Esophagus (tissue), 2 donors: ENCODE data around the gene RMC1. TPM values are rescaled to one million over a fixed set of nuclear protein-coding genes. Genes with fewer than 3 reads are reported as not detected.

Experiments used
- H3K27ac ChIP-seq, 2 donors: one replicate each; pipeline ENCODE4 v1.5.1; 2013; ENCODE audit warnings: low read depth in 2 of 2, mild to moderate bottlenecking in 2 of 2, inconsistent platforms in 1 of 2, low read length in 1 of 2, moderate library complexity in 1 of 2
- H3K27me3 ChIP-seq, 2 donors: one replicate each; pipeline ENCODE4 v1.6.1; 2013; ENCODE audit warnings: low read length in 2 of 2, control low read depth in 1 of 2, mild to moderate bottlenecking in 1 of 2; ENCODE audit not compliant: insufficient read depth in 2 of 2, control insufficient read depth in 1 of 2
- H3K36me3 ChIP-seq, 2 donors: one replicate each; pipeline ENCODE4 v1.6.1; 2013; ENCODE audit warnings: low read length in 1 of 2; ENCODE audit not compliant: control insufficient read depth in 2 of 2, insufficient read depth in 2 of 2
- H3K4me1 ChIP-seq, 2 donors: one replicate each; pipeline ENCODE4 v1.6.1; 2013; ENCODE audit warnings: low read length in 1 of 2; ENCODE audit not compliant: control insufficient read depth in 2 of 2, insufficient read depth in 2 of 2
- H3K4me3 ChIP-seq, 2 donors: one replicate each; pipeline ENCODE4 v1.5.1; 2013; ENCODE audit warnings: low read length in 2 of 2, mild to moderate bottlenecking in 2 of 2, low read depth in 1 of 2, moderate library complexity in 1 of 2
- H3K9me3 ChIP-seq, 2 donors: one replicate each; pipeline ENCODE4 v1.6.1; 2013; ENCODE audit warnings: mild to moderate bottlenecking in 2 of 2, low read depth in 1 of 2, low read length in 1 of 2, moderate library complexity in 1 of 2; ENCODE audit not compliant: control insufficient read depth in 2 of 2, insufficient read depth in 1 of 2
- WGBS, 2 donors: extraction: QIAGEN DNeasy Blood & Tissue Kit; methylation state at CpG; one replicate each; pipeline ENCODE4 v1.1.7; 2013; 5-methylcytosine and 5-hydroxymethylcytosine counted together
- polyA plus RNA-seq, 2 donors: library from polyadenylated mRNA; stranded (reverse); fragments of 200-250 nt; gene quantifications; one replicate each; pipeline ENCODE4 v1.2.3, GENCODE V29; 2013
- donor health status: healthy with polysubstance abuse.
- donor health status: Bipolar disorder and iron deficiency.

The RMC1 gene
- polyA plus RNA-seq, 2 donors, result 19.4 to 27.4 TPM

GRCh38 chr18:23528580-23529472, 25.5 kb downstream of the RMC1 start:
- H3K9me3 ChIP-seq, result no peaks in the 10 kb centered on the region
- no peaks in the 10 kb centered on the region for H3K4me1 ChIP-seq
- peaks cover 17 to 46% of the 10 kb centered on the region in 2 donors for H3K36me3 ChIP-seq
- no peak overlapping the region for H3K4me3 ChIP-seq
- WGBS, 2 donors, result 84 to 85% methylated on average over 20 of the region's 20 CpGs
- no peaks in the 10 kb centered on the region for H3K27me3 ChIP-seq
- peak overlapping the region in 1 of 2 donors; percentile 62 for H3K27ac ChIP-seq

GRCh38 chr18:23529604-23530003, 26.3 kb downstream of the RMC1 start:
- WGBS, 2 donors, result 71% methylated on average over 3 of the region's 3 CpGs
- Histone ChIP-seq H3K27me3 (no peaks in the 10 kb centered on the region), H3K27ac (no peak overlapping the region), H3K4me1 (no peaks in the 10 kb centered on the region), H3K9me3 (no peaks in the 10 kb centered on the region), H3K4me3 (no peak overlapping the region), H3K36me3 (peaks cover 17 to 47% of the 10 kb centered on the region in 2 donors)

DNA sequence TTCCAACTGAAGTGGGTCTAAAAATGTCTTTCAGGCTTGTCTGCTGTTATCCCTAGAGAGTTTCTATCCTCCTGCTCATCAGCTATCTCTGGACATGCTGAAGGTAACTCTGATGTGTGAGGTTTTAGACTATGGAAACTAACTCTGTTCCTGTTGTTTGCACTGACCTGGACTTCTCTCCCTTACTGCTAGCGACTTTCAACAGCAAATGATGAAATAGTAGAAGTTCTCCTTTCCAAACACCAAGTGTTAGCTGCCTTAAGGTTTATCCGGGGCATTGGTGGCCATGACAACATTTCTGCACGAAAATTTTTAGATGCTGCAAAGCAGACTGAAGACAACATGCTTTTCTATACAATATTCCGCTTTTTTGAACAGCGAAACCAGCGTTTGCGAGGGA, 26.9 kb downstream of the RMC1 start:
- Histone ChIP-seq H3K36me3 (peaks cover 20 to 52% of the 10 kb centered on the region in 2 donors), H3K9me3 (no peaks in the 10 kb centered on the region), H3K27ac (no peak overlapping the region), H3K4me1 (no peaks in the 10 kb centered on the region), H3K27me3 (no peaks in the 10 kb centered on the region), H3K4me3 (no peak overlapping the region)
- WGBS, 2 donors, result 86 to 89% methylated on average over 7 of the region's 7 CpGs

DNA sequence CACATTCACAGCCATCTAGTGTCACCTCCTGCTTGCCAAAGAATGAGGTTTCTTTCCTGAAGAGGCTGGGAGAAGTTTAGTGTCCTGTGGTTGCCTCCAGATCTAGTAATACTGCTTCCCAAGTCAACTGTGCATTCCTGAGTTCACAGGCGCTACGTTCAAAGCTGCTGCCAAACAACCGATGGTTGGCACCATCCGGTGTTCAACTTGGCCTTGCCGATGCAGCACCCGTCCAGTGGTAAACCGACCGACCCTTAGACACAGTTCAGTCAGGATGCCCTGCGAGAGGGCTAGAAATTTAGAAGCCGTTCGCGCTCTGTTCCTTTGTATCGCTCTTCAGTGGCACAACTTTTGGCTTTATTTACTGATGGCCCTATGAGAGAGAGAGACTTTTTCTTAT, 28.6 kb downstream of the RMC1 start:
- Histone ChIP-seq H3K4me3 (no peak overlapping the region), H3K27me3 (no peaks in the 10 kb centered on the region), H3K9me3 (no peaks in the 10 kb centered on the region), H3K27ac (no peak overlapping the region), H3K36me3 (peaks cover 33 to 56% of the 10 kb centered on the region in 2 donors), H3K4me1 (no peaks in the 10 kb centered on the region)
- WGBS, 2 donors, result 93% methylated on average over 13 of the region's 13 CpGs

DNA sequence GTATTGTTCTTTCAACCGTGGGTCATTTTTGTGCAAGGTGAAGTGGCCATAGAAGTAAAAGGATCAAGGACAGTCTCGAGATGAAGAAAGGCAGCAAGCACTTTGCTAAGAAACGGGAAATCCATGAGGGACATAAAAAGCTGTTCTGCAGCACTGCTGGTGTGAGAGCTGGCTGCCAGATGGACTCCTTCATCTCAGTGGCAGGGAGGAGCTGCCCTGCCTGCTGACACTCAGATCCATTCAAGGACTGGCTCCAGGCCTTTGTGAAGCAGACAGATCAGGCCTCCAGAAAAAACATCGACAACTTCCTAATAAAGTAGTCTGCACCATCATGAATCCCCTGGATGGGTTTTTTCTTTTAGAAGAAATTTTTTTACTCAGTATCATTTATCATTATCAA, 29.5 kb downstream of the RMC1 start:
- no peak overlapping the region for H3K4me3 ChIP-seq
- H3K4me1 ChIP-seq, result no peaks in the 10 kb centered on the region
- peaks cover 39 to 55% of the 10 kb centered on the region in 2 donors for H3K36me3 ChIP-seq
- H3K27ac ChIP-seq, result no peak overlapping the region
- 63% methylated on average over 4 of the region's 4 CpGs for WGBS, 2 donors
- H3K27me3 ChIP-seq, result no peaks in the 10 kb centered on the region
- H3K9me3 ChIP-seq, result no peaks in the 10 kb centered on the region

- Histone ChIP-seq H3K4me3 (no peak overlapping the region), H3K9me3 (no peaks in the 10 kb centered on the region), H3K36me3 (peaks cover 47 to 60% of the 10 kb centered on the region in 2 donors), H3K27me3 (no peaks in the 10 kb centered on the region), H3K27ac (no peak overlapping the region), H3K4me1 (no peaks in the 10 kb centered on the region)
- 96% methylated on average over 16 of the region's 16 CpGs for WGBS, 2 donors
Observed at GRCh38 chr18:23534276-23534675, 31.0 kb downstream of the RMC1 start.

DNA sequence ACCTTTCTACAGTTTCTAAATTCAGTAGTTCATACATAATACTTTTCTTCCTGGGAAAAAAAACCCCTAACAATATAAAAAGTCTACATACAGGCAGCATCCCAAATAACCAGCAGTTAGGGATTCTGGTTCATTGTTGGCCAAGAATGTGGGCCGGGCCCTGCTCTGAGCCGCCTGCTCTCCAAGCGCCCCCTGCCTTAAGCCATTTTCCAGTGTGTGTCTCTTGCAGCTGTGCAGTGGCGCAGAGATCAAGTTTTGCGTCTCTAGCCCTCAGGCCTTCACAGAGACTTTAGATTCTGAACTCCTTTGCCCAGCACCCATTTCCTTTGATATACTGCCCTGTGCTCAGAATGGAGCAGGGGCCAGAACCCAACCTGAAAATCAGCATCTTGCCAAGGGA, 32.9 kb downstream of the RMC1 start:
- Histone ChIP-seq H3K27ac (no peak overlapping the region), H3K9me3 (no peaks in the 10 kb centered on the region), H3K36me3 (peaks cover 50 to 64% of the 10 kb centered on the region in 2 donors), H3K4me1 (no peaks in the 10 kb centered on the region), H3K4me3 (no peak overlapping the region), H3K27me3 (no peaks in the 10 kb centered on the region)
- WGBS, 2 donors, result 63 to 75% methylated on average over 5 of the region's 5 CpGs

DNA sequence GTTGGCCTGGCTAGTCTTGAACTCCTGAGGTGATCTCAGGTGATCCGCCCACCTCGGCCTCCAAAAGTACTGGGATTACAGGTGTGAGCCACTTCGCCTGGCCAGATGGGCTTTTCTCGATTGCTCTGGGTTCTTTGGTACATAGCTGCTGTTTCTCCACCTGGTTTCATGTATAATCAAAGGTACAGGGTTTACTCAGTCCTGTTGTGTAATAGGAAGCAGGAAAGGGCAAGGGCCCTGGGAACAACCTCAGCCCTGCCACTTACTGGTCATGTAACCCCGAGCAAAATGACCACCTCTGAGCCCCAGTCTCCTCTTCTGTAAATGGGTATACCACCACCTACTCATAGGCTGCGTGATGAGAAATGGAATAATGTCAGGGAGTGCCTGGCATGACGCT, 34.0 kb downstream of the RMC1 start:
- H3K27ac ChIP-seq, result no peak overlapping the region
- H3K4me3 ChIP-seq, result no peak overlapping the region
- H3K9me3 ChIP-seq, result no peaks in the 10 kb centered on the region
- WGBS, 2 donors, result 90 to 94% methylated on average over 7 of the region's 7 CpGs
- peaks cover 50 to 63% of the 10 kb centered on the region in 2 donors for H3K36me3 ChIP-seq
- H3K27me3 ChIP-seq, result no peaks in the 10 kb centered on the region
- H3K4me1 ChIP-seq, result no peaks in the 10 kb centered on the region

GRCh38 chr18:23538001-23538400, 34.7 kb downstream of the RMC1 start:
- Histone ChIP-seq H3K4me1 (no peaks in the 10 kb centered on the region), H3K9me3 (no peaks in the 10 kb centered on the region), H3K36me3 (peaks cover 52 to 64% of the 10 kb centered on the region in 2 donors), H3K4me3 (no peak overlapping the region), H3K27me3 (no peaks in the 10 kb centered on the region), H3K27ac (no peak overlapping the region)
- WGBS, 2 donors, result 88 to 92% methylated on average over 9 of the region's 9 CpGs

DNA sequence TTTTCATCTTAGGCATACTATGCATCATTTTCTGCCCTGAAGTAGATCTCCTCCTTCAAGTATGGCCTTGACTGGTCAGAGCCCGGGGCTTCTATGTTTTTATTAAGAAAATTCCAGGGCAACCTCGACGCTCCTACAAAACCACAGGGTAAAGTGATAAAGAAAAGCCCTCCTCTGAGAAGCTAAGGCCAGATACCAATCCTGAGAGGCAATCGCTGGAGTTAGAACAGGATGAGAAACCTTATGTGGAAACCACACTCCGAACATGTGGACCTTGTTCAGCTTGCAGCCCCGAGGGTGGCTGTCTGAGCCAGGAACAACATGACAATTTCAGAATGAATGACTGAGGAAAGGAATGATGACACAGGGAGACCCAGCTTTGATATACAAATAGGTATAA, 35.6 kb downstream of the RMC1 start:
- Histone ChIP-seq H3K36me3 (peaks cover 50 to 63% of the 10 kb centered on the region in 2 donors), H3K4me3 (no peak overlapping the region), H3K27ac (no peak overlapping the region), H3K4me1 (no peaks in the 10 kb centered on the region), H3K27me3 (no peaks in the 10 kb centered on the region), H3K9me3 (no peaks in the 10 kb centered on the region)
- WGBS, 2 donors, result 84 to 85% methylated on average over 6 of the region's 6 CpGs
